Measurements from ENCODE around the gene GASK1A.

GASK1A gene

GRCh38 chr3:43015991-43016865 is 37.1 kb downstream of the GASK1A start:
- POLR2A ChIA-PET = no interaction called here
- CTCF ChIA-PET = no interaction called here
- no peak overlapping the region for H3K4me3 ChIP-seq (ENCODE audit: low read depth, low read length)
- no peak for TF ChIP-seq CTCF (IDR thresholded peaks at IDR 0.05; ENCODE audit: insufficient read depth, low read length, missing control alignments)
- no peak for DNase-seq (ENCODE audit: low read depth, low spot score)

DNA sequence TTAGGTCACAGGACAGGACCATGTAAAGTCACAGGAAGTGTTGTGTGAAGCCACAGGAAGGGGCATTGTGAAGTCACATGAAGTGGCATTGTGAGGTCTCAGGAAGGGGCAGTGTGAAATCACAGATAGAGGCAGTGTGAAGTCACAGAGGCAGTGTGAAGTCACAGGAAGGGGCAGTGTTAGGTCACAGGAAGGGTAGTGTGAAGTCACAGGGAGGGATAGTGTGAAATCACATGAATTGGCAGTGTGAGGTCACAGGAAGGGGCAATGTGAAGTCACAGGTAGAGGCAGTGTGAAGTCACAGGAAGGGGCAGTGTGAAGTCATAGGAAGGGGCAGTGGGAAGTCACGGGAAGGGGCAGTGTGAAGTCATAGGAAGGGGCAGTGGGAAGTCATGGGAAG is 37.9 kb downstream of the GASK1A start:
- H3K4me3 ChIP-seq (ENCODE audit: low read depth, low read length) = no peak overlapping the region
- ChIA-PET POLR2A (no interaction called here), CTCF (no interaction called here)
- no peak for TF ChIP-seq CTCF (IDR thresholded peaks at IDR 0.05; ENCODE audit: insufficient read depth, low read length, missing control alignments)
- DNase-seq (ENCODE audit: low read depth, low spot score) = no peak

DNA sequence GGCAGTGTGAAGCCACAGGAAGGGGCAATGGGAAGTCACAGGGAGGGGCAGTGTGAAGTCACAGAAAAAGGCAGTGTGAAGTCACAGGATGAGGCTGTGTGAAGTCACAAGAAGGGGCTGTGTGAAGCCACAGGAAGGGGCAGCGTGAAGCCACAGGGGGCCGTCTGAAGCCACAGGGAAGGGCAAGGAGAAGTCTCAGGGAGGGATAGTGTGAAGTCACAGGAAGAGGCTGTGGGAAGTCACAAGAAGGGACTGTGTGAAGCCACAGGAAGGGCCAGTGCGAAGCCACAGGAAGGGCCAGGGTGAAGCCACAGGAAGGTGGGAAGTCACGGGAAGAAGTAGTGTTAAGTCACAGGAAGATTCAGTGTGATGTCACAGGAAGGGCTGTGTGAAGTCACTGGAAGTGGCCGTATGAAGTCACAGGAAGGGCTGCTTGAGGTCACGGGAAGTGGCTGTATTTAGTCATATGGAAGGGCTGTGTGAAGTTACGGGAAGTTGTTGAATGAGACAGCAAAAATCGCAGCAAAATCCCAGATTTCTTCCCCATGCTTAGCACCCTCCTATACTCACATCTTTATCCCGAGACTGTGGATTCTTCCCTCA is 38.6 kb downstream of the GASK1A start:
- ChIA-PET POLR2A (no interaction called here), CTCF (no interaction called here)

GRCh38 chr3:43018246-43018645 is 39.1 kb downstream of the GASK1A start:
- DNase-seq (ENCODE audit: low read depth, low spot score) = no peak
- CTCF ChIA-PET = no interaction called here

More for the DNA sequence above, 38.6 kb downstream of the GASK1A start:
- H3K4me3 ChIP-seq (ENCODE audit: low read depth, low read length) = no peak overlapping the region
- DNase-seq (ENCODE audit: low read depth, low spot score) = no peak
- no peak for TF ChIP-seq CTCF (IDR thresholded peaks at IDR 0.05; ENCODE audit: insufficient read depth, low read length, missing control alignments)

GRCh38 chr3:43019006-43019809 is 40.1 kb downstream of the GASK1A start:
- no peak overlapping the region for H3K4me3 ChIP-seq (ENCODE audit: low read depth, low read length)
- no peak for DNase-seq (ENCODE audit: low read depth, low spot score)
- ChIA-PET POLR2A (no interaction called here), CTCF (no interaction called here)
- no peak for TF ChIP-seq CTCF (IDR thresholded peaks at IDR 0.05; ENCODE audit: insufficient read depth, low read length, missing control alignments)

More at GRCh38 chr3:43018246-43018645, 39.1 kb downstream of the GASK1A start:
- no peak for TF ChIP-seq CTCF (IDR thresholded peaks at IDR 0.05; ENCODE audit: insufficient read depth, low read length, missing control alignments)
- no peak overlapping the region for H3K4me3 ChIP-seq (ENCODE audit: low read depth, low read length)
- POLR2A ChIA-PET = no interaction called here

DNA sequence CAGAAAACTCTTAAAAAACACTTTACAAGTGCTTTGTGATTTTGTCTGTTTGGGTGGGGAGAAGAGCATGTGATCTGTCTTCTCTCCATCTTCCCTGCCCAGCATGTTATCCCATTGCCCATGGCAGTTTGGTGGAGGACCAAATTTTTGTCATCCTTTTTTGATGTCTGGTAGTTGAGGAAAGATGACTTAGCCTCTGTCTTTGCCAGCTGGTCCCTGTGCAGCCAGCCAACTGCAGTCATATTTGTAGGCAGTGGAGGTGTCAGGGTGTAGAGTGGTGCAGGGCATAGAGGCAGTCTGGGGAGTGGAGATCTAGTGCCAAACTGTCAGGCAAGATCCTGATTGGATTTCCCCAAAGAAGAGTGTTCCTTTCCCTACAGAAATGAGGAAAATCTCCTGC is 40.7 kb downstream of the GASK1A start:
- no peak for DNase-seq (ENCODE audit: low read depth, low spot score)
- no peak for TF ChIP-seq CTCF (IDR thresholded peaks at IDR 0.05; ENCODE audit: insufficient read depth, low read length, missing control alignments)
- no peak overlapping the region for H3K4me3 ChIP-seq (ENCODE audit: low read depth, low read length)
- CTCF ChIA-PET = no interaction called here
- POLR2A ChIA-PET = no interaction called here
